ENCODE results near the gene CCDC102B. TPM values are rescaled to one million over a fixed set of nuclear protein-coding genes. Genes with fewer than 3 reads are reported as not detected.

Gene CCDC102B
- total and polyA plus RNA-seq, 2 donors (not counting 1 experiment from before 2014, with no cell fraction given), result 3.9 to 4.0 TPM

GRCh38 chr18:68915061-68915460 is 117.2 kb downstream of the CCDC102B start:
- Histone ChIP-seq H4K20me1 (ENCODE audit: control insufficient read depth, insufficient read depth, low read length, poor library complexity, severe bottlenecking) (no peaks in the 10 kb centered on the region), H3K9ac (ENCODE audit: low read length) (no peak overlapping the region), H2AFZ (ENCODE audit: insufficient read depth, low read depth, low read length, poor library complexity, severe bottlenecking) (no peak overlapping the region), H3K27ac (ENCODE audit: low read length in 2 of 2) (no peak overlapping the region), H3K4me2 (replicated peaks; ENCODE audit: low read depth, low read length, poor library complexity, severe bottlenecking) (no peak overlapping the region), H3K79me2 (ENCODE audit: control insufficient read depth, insufficient read depth, low read length) (no peaks in the 10 kb centered on the region), H3K4me3 (ENCODE audit: control extremely low read depth in 1 of 5, extremely low read depth in 1 of 5, insufficient read depth in 1 of 5, low read depth in 2 of 5, low read length in 4 of 5) (no peak overlapping the region), H3K36me3 (replicated peaks in 1 of 2; ENCODE audit: control extremely low read depth in 1 of 2, control insufficient read depth in 1 of 2, extremely low read depth in 1 of 2, insufficient read depth in 2 of 2, low read length in 1 of 2) (no peaks in the 10 kb centered on the region), H3K27me3 (replicated peaks in 1 of 4; ENCODE audit: control extremely low read depth in 1 of 4, control insufficient read depth in 3 of 4, insufficient read depth in 4 of 4, low read length in 3 of 4) (no peaks in the 10 kb centered on the region), H3K9me3 (ENCODE audit: control extremely low read depth in 1 of 3, control insufficient read depth in 2 of 3, insufficient read depth in 1 of 3, low read length in 2 of 3) (no peaks in the 10 kb centered on the region), H3K4me1 (ENCODE audit: control insufficient read depth in 2 of 2, insufficient read depth in 2 of 2, low read length in 2 of 2) (no peaks in the 10 kb centered on the region)
- POLR2A ChIA-PET, result no interaction called here
- intact Hi-C loops (cut with micrococcal nuclease), result no loop called here
- CTCF ChIA-PET, result no interaction called here
- ATAC-seq (ENCODE audit: low read depth) (no peak), DNase-seq (no peak)
- no peak for TF ChIP-seq EZH2 (IDR thresholded peaks at IDR 0.05; ENCODE audit: borderline replicate concordance, insufficient read depth, low read depth, low read length, poor library complexity, severe bottlenecking)
- 100% methylated on average over 1 of the region's 2 CpGs for WGBS (ENCODE audit: insufficient coverage)
- Mint-ChIP-seq H3K9me3 (ENCODE audit: insufficient read depth) (peaks cover 4% of the 10 kb centered on the region), H3K4me1 (no peaks in the 10 kb centered on the region), H3K27ac (no peak overlapping the region), H3K27me3 (no peaks in the 10 kb centered on the region), H3K4me3 (no peak overlapping the region)

- Histone ChIP-seq H3K79me2 (ENCODE audit: control insufficient read depth, insufficient read depth, low read length) (no peaks in the 10 kb centered on the region), H3K4me2 (replicated peaks; ENCODE audit: low read depth, low read length, poor library complexity, severe bottlenecking) (no peak overlapping the region), H3K4me1 (ENCODE audit: control insufficient read depth in 2 of 2, insufficient read depth in 2 of 2, low read length in 2 of 2) (no peaks in the 10 kb centered on the region), H3K27ac (ENCODE audit: low read length in 2 of 2) (no peak overlapping the region), H3K27me3 (replicated peaks in 1 of 4; ENCODE audit: control extremely low read depth in 1 of 4, control insufficient read depth in 3 of 4, insufficient read depth in 4 of 4, low read length in 3 of 4) (no peaks in the 10 kb centered on the region), H3K9ac (ENCODE audit: low read length) (no peak overlapping the region), H2AFZ (ENCODE audit: insufficient read depth, low read depth, low read length, poor library complexity, severe bottlenecking) (no peak overlapping the region), H4K20me1 (ENCODE audit: control insufficient read depth, insufficient read depth, low read length, poor library complexity, severe bottlenecking) (no peaks in the 10 kb centered on the region), H3K4me3 (ENCODE audit: control extremely low read depth in 1 of 5, extremely low read depth in 1 of 5, insufficient read depth in 1 of 5, low read depth in 2 of 5, low read length in 4 of 5) (no peak overlapping the region), H3K36me3 (replicated peaks in 1 of 2; ENCODE audit: control extremely low read depth in 1 of 2, control insufficient read depth in 1 of 2, extremely low read depth in 1 of 2, insufficient read depth in 2 of 2, low read length in 1 of 2) (no peaks in the 10 kb centered on the region), H3K9me3 (ENCODE audit: control extremely low read depth in 1 of 3, control insufficient read depth in 2 of 3, insufficient read depth in 1 of 3, low read length in 2 of 3) (no peaks in the 10 kb centered on the region)
- H3K27me3 Mint-ChIP-seq, result no peaks in the 10 kb centered on the region
- H3K4me3 Mint-ChIP-seq, result no peak overlapping the region
- no peak for TF ChIP-seq EZH2 (IDR thresholded peaks at IDR 0.05; ENCODE audit: borderline replicate concordance, insufficient read depth, low read depth, low read length, poor library complexity, severe bottlenecking)
- no peak for TF ChIP-seq CTCF (IDR thresholded peaks at IDR 0.05)
- whole genome bisulfite sequencing (ENCODE audit: insufficient coverage), result 77% methylated on average over 5 of the region's 5 CpGs
- no peak overlapping the region for H3K27ac Mint-ChIP-seq
- intact Hi-C loops (cut with micrococcal nuclease), result no loop called here
- no peaks in the 10 kb centered on the region for H3K9me3 Mint-ChIP-seq (ENCODE audit: insufficient read depth)
- DNase-seq (no peak), ATAC-seq (ENCODE audit: low read depth) (no peak)
- ChIA-PET CTCF (no interaction called here), POLR2A (no interaction called here)
- no peaks in the 10 kb centered on the region for H3K4me1 Mint-ChIP-seq
Observed at GRCh38 chr18:68916734-68917133, 118.9 kb downstream of the CCDC102B start.
